ENCODE results near the gene ZNF664. TPM values are rescaled to one million over a fixed set of nuclear protein-coding genes. Genes with fewer than 3 reads are reported as not detected.

The ZNF664 gene
- total RNA-seq, 4 donors from 2014 or later = 16.3 to 41.5 (median 25.7) TPM

DNA sequence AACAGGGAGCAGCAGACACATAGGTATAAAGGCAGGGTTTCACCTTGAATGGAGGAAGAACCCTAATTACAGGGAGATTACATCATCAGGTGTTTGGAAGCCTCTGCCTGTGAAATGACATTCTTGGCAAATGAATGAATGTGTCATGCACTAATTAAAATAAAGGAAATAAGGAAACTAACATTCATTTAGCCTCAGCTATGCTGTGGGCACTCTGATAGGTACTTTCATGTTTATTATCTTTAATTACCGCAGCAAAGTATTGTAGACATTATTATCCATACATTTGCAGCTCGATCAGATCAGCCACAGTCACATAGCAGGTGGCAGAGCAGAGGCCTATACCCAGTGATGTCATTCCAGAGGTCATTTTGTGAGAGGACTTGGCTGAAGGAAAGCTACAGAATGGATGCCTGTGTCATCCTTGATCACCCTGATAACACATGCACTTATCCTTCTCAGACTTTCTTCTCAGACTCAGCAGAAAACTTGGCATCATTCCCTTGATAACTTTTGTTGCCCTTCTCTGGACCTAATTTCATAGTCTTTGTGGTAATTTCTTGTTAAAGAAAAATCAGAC lies 18.4 kb downstream of the ZNF664 start:
- TF ChIP-seq POLR2A (IDR thresholded peaks at IDR 0.05) = no peak
- TF ChIP-seq, protein P1, sequence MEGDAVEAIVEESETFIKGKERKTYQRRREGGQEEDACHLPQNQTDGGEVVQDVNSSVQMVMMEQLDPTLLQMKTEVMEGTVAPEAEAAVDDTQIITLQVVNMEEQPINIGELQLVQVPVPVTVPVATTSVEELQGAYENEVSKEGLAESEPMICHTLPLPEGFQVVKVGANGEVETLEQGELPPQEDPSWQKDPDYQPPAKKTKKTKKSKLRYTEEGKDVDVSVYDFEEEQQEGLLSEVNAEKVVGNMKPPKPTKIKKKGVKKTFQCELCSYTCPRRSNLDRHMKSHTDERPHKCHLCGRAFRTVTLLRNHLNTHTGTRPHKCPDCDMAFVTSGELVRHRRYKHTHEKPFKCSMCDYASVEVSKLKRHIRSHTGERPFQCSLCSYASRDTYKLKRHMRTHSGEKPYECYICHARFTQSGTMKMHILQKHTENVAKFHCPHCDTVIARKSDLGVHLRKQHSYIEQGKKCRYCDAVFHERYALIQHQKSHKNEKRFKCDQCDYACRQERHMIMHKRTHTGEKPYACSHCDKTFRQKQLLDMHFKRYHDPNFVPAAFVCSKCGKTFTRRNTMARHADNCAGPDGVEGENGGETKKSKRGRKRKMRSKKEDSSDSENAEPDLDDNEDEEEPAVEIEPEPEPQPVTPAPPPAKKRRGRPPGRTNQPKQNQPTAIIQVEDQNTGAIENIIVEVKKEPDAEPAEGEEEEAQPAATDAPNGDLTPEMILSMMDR (IDR thresholded peaks at IDR 0.05) = no peak
- 48 to 49% methylated on average over 2 of the region's 2 CpGs for WGBS, 2 donors
- no peak for DNase-seq (ENCODE audit: low spot score in 2 of 2)
- H3K4me3 ChIP-seq (ENCODE audit: low read depth, poor library complexity, severe bottlenecking) = no peak overlapping the region
- intact Hi-C loops (cut with DNase I; ENCODE audit: low total_unique reads) = no loop called here

DNA sequence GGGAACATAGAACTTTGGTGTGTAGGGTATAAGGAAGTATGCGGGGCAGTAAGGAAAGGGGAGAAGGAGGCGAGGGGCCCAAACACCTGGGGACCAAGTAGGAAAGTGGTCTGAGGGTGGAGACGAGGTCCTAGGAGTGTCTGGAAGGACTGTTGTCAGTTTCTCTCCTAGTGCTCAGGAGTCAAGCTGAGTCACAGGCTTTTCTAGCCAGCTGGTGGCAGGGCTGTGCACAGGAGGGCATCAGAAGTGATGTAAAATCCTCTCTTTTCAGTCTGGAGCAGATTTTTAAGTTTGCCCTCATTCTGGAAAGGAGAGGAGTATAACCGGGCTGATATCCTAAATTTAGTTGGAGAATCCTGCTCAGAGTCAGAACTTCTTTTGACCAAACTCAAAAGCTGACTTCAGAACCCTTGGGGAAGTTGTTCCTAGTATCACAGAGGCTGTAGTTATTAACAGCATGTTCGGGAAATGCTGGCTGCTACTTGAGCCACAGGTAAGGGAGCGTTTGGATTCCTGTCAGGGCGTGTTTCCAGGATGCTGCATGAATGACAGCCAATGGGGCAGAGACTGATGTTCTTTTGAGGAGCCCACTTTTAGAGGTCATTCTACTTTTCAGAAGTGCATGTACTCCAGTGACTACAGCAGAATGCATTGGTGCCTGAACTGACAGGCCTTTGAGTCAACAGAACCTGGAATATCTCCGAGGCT lies 19.3 kb downstream of the ZNF664 start:
- 67 to 73% methylated on average over 8 of the region's 8 CpGs for WGBS, 2 donors
- no peak overlapping the region for H3K4me3 ChIP-seq (ENCODE audit: low read depth, poor library complexity, severe bottlenecking)
- TF ChIP-seq POLR2A (IDR thresholded peaks at IDR 0.05) = no peak
- intact Hi-C loops (cut with DNase I; ENCODE audit: low total_unique reads) = no loop called here
- no peak for DNase-seq (ENCODE audit: low spot score in 2 of 2)

DNA sequence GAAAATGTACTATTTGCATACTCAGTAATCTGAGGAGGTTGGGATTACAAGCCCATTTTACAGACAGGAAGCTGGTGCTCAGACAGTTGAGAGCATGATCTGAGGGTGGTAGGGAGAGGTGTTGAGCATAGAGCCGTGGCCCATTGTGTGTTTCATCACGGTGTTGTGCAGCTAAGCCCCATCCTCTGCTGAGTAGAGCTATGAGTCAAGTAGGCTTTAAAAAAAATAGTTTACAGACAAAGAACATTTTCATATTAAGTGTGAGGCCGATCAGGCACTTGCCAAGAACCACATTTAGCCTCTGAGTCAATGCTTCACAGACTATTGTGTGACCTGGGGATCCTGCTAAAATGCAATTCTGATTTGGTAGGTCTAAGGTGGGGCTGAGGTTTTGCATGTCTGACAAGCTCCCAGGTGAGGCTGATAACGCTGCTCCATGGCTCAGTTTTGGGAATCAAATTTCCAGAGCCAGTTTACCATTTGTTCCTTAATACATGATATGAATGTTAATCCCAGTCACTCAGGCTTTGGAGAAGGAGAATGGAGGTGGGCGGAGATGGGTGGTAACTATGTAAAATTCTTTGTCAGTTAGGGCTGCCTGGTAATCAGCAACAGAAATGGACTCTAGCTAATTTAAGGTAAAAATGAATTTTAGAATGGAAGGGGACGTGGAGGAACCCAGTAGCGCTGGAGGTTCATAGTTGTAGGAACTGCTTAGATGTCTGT lies 22.2 kb downstream of the ZNF664 start:
- no peak for DNase-seq (ENCODE audit: low spot score in 2 of 2)
- no peak overlapping the region for H3K4me3 ChIP-seq (ENCODE audit: low read depth, poor library complexity, severe bottlenecking)
- 65 to 69% methylated on average over 7 of the region's 7 CpGs for WGBS, 2 donors
- TF ChIP-seq POLR2A (IDR thresholded peaks at IDR 0.05) = no peak
- TF ChIP-seq, protein P1 (IDR thresholded peaks at IDR 0.05) = no peak
- intact Hi-C loops (cut with DNase I; ENCODE audit: low total_unique reads) = no loop called here

DNA sequence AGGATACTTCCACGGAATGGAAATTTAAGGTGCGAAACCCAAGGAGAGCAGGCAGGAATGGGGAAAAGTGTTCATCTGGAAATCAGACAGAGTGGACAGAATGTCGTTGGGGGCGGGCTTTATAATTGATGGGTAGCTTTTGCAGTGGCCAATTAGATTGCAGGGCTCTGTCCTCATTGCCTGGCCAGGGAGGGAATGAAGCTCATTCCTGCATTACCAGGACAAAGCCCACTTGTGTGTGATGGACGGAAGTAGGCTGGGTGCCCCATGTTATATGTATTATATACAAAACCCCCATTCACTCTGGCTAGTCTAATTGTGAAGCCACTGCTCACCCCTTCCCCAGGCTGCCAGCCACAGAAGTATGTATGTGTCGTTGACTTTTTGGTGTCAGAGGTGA lies 23.6 kb downstream of the ZNF664 start:
- no peak for DNase-seq (ENCODE audit: low spot score in 2 of 2)
- TF ChIP-seq, protein P1 (IDR thresholded peaks at IDR 0.05) = no peak
- TF ChIP-seq POLR2A (IDR thresholded peaks at IDR 0.05) = no peak
- WGBS, 2 donors = 85 to 92% methylated on average over 6 of the region's 6 CpGs
- H3K4me3 ChIP-seq (ENCODE audit: low read depth, poor library complexity, severe bottlenecking) = no peak overlapping the region
- intact Hi-C loops (cut with DNase I; ENCODE audit: low total_unique reads) = no loop called here

DNA sequence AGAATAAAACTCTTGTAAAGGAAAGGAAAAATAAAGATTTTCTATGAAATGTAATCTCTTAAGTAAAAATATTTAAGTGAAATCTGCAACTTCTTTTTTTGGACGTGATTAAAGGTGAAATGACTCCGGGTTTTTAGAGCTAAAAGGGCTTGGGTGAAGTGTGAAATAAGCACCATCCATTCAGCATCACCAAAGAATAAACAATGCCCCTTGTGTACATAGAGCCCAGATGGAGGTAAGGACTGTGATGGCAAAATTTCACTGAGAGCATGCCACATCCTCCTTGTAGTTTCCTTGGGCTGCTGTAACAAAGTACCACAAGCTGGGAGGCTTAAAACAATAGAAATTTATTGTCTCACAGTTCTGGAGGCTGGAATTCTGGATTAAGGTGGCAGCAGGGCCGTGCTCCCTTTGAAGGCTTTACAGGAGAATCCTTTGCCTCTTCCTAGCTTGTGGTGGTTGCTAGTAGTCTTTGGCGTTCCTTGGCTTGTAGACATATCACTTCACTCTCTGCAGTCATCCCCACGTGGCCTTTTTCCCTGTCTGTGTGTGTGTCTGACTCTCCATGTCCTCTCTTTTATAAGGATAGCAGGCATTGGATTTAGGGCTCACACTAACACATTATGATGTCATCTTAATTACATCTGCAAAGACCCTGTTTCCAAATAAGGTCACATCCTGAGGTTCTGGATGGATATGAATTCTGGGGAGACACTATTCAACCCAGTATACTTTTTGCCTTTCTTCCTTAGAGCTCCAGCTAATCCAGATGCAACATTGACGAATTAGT lies 24.2 kb downstream of the ZNF664 start:
- intact Hi-C loops (cut with DNase I; ENCODE audit: low total_unique reads) = no loop called here
- TF ChIP-seq, protein P1 (IDR thresholded peaks at IDR 0.05) = no peak
- no peak for TF ChIP-seq POLR2A (IDR thresholded peaks at IDR 0.05)
- no peak overlapping the region for H3K4me3 ChIP-seq (ENCODE audit: low read depth, poor library complexity, severe bottlenecking)
- 84 to 87% methylated on average over 6 of the region's 6 CpGs for WGBS, 2 donors
- no peak for DNase-seq (ENCODE audit: low spot score in 2 of 2)

DNA sequence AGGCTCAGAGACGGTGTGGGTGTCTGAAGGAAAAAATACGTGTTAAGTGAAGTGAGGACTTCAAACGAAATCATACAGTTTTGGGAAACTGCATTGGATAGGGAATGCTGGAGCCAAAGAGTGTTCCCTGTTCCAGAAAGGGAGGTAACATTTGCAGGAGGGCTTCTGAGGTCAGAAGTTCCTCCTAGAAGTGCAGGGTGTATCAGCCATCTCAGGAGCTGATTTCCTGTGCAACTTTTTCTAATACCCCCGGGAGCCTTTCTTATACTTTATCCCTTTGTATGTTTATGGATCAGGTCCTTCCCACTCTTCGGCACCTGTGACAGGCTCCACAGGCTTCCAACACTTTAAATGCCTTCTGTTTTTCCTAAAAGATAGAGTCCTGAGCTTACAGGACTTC lies 24.9 kb downstream of the ZNF664 start:
- DNase-seq (ENCODE audit: low spot score in 2 of 2) = no peak
- WGBS, 2 donors = 82% methylated on average over 5 of the region's 5 CpGs
- H3K4me3 ChIP-seq (ENCODE audit: low read depth, poor library complexity, severe bottlenecking) = no peak overlapping the region
- intact Hi-C loops (cut with DNase I; ENCODE audit: low total_unique reads) = no loop called here
- TF ChIP-seq, protein P1 (IDR thresholded peaks at IDR 0.05) = no peak
- no peak for TF ChIP-seq POLR2A (IDR thresholded peaks at IDR 0.05)

Measured in lower leg skin (tissue), 4 donors.